ENCODE data around the gene CCM2L. TPM values are rescaled to one million over a fixed set of nuclear protein-coding genes. Genes with fewer than 3 reads are reported as not detected.

Gene CCM2L
- total RNA-seq, 4 donors from 2014 or later: 0.88 to 8.3 (median 3.9) TPM

DNA sequence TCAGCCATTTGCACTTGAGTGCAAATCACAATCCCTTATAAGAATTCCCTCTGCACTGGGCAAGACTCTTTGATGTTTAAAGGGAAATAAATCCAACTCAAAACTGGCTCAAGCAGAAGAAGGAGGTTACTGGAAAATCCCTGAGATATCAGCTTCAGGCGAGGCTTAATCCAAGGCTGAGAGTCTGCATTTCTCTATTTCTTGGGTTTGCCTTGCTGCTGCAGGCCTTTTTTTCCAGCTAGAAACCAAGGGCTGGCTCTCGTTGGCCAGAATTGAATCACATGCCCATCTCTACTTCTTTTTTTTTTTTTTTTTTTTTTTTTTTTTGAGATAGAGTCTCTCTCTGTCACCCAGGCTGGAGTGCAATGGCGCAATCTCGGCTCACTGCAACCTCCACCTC is 53.5 kb downstream of the CCM2L start:
- TF ChIP-seq POLR2A (IDR thresholded peaks at IDR 0.05): no peak
- TF ChIP-seq, protein P1, sequence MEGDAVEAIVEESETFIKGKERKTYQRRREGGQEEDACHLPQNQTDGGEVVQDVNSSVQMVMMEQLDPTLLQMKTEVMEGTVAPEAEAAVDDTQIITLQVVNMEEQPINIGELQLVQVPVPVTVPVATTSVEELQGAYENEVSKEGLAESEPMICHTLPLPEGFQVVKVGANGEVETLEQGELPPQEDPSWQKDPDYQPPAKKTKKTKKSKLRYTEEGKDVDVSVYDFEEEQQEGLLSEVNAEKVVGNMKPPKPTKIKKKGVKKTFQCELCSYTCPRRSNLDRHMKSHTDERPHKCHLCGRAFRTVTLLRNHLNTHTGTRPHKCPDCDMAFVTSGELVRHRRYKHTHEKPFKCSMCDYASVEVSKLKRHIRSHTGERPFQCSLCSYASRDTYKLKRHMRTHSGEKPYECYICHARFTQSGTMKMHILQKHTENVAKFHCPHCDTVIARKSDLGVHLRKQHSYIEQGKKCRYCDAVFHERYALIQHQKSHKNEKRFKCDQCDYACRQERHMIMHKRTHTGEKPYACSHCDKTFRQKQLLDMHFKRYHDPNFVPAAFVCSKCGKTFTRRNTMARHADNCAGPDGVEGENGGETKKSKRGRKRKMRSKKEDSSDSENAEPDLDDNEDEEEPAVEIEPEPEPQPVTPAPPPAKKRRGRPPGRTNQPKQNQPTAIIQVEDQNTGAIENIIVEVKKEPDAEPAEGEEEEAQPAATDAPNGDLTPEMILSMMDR (IDR thresholded peaks at IDR 0.05): no peak
- Histone ChIP-seq H3K36me3 (no peaks in the 10 kb centered on the region), H3K9me3 (no peaks in the 10 kb centered on the region), H3K27ac (peak overlapping the region in 1 of 4 donors; percentile 39), H3K4me3 (no peak overlapping the region), H3K27me3 (no peaks in the 10 kb centered on the region), H3K4me1 (no peaks in the 10 kb centered on the region)
- DNase-seq: peak in 1 of 3 donors; percentile 45

DNA sequence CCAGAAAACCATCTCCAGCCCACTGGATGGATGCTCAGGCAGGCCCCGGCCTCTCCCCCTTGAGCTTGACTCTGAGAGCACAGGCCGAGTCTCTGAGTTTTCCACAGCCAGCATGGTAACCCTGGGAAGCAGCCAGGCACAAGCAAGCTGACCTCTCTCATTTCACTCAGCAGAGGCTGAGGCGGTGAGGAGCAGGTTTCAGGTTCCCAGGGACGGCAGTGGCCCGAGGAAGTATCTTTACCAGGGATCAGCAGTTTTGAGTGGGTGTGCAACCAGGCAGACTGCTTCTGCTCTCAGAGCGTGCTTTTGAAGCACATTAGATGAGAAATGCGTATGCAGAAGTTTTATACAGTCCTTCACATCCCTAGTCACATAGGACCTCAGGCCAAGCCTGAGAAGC is 54.4 kb downstream of the CCM2L start:
- peak in 1 of 3 donors; percentile 42 for DNase-seq
- H3K4me1 ChIP-seq: no peaks in the 10 kb centered on the region
- no peak overlapping the region for H3K4me3 ChIP-seq
- H3K27me3 ChIP-seq: no peaks in the 10 kb centered on the region
- no peak overlapping the region for H3K27ac ChIP-seq
- no peaks in the 10 kb centered on the region for H3K36me3 ChIP-seq
- TF ChIP-seq, protein P1 (IDR thresholded peaks at IDR 0.05): no peak
- TF ChIP-seq POLR2A (IDR thresholded peaks at IDR 0.05): no peak
- H3K9me3 ChIP-seq: no peaks in the 10 kb centered on the region

DNA sequence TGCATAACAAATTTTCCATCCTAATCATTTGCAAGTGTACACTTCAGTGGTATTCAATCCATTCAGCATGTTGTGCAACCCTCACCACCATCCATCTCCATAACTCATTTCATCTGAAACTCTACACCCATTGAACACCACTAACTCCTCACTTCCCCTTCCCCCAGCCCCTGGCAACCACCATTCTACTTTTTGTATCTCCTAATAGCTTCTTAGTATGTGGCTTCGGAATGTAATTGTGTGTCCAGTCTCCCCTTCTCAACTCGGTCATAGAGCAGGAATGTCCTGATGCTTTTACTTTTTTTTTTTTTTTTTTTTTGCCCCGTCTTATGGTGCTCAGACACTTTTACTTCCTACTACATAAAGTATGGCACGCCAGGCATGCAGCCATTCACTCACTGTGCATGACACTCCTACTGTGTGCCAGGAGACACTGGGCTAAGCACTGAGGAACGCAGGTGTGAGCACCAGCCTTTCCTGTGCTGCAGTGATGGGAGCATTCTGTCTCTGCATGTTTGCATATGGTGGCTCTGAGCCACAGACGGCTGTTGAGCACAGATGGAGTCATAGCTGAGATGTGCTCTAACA is 57.1 kb downstream of the CCM2L start:
- TF ChIP-seq, protein P1 (IDR thresholded peaks at IDR 0.05): no peak
- no peak for TF ChIP-seq POLR2A (IDR thresholded peaks at IDR 0.05)
- H3K27ac ChIP-seq: no peak overlapping the region
- H3K27me3 ChIP-seq: no peaks in the 10 kb centered on the region
- no peaks in the 10 kb centered on the region for H3K4me1 ChIP-seq
- no peak for DNase-seq
- H3K4me3 ChIP-seq: no peak overlapping the region
- no peaks in the 10 kb centered on the region for H3K36me3 ChIP-seq
- no peaks in the 10 kb centered on the region for H3K9me3 ChIP-seq

DNA sequence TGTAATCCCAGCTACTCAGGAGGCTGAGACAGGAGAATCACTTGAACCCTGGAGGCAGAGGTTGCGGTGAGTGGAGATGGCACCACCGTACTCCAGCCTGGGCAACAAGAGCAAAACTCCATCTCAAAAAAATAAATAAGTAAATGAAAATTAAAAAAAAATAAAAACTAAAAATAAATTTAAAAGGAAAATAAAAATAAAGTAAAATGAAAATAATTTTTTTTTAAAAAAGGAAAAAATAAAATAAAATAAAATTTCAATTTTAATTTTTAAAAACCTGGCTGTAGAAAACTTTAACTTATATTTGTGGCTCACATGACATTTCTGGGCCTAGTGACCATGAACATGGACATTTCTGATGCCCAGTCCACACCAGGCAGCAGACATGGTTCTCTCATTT is 57.9 kb downstream of the CCM2L start:
- Histone ChIP-seq H3K27me3 (no peaks in the 10 kb centered on the region), H3K4me3 (no peak overlapping the region), H3K4me1 (no peaks in the 10 kb centered on the region), H3K36me3 (no peaks in the 10 kb centered on the region), H3K9me3 (no peaks in the 10 kb centered on the region), H3K27ac (no peak overlapping the region)
- TF ChIP-seq, protein P1 (IDR thresholded peaks at IDR 0.05): no peak
- TF ChIP-seq POLR2A (IDR thresholded peaks at IDR 0.05): no peak
- DNase-seq: no peak

DNA sequence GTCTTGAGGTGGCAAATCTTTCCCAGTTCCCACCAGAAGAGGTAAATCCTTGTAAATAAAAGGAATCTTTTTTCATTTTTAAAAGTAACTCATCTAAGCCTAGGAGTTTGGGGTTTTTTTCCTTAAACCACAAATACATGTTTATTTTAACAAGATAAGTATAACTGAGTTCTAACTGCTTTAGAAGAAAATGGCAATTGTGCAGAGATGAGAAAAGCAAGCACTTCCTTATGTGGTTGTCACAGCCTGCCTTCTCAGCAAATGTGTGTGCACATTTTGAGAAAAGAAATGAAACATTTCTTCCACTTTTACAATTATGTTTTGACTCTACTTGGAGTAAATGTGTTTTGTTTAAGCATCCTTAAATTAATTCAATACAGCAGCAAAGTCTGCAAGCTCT is 59.5 kb downstream of the CCM2L start:
- Histone ChIP-seq H3K36me3 (no peaks in the 10 kb centered on the region), H3K27me3 (no peaks in the 10 kb centered on the region), H3K4me1 (no peaks in the 10 kb centered on the region), H3K9me3 (no peaks in the 10 kb centered on the region), H3K4me3 (no peak overlapping the region), H3K27ac (no peak overlapping the region)
- TF ChIP-seq POLR2A (IDR thresholded peaks at IDR 0.05): no peak
- TF ChIP-seq, protein P1 (IDR thresholded peaks at IDR 0.05): no peak
- no peak for DNase-seq

DNA sequence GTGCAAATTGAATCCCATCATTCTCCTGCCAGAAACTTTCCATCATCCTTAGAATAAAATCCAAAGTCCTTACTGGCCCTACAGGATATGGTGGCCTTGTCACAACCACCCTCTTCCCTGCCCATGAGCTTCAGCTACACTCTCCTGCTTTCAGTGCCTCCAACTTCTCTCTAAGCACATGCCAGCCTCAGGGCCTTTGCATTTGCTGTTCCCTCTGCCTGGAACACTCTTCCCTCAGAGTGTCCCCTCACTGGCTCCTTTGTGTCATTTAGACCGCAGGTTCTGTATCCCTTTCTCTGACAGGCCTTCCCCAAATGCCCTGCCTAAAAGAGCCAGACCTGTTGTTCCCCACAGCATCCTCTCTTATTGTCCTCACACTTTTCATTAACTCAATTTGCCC is 60.0 kb downstream of the CCM2L start:
- Histone ChIP-seq H3K36me3 (no peaks in the 10 kb centered on the region), H3K27me3 (no peaks in the 10 kb centered on the region), H3K4me3 (no peak overlapping the region), H3K9me3 (no peaks in the 10 kb centered on the region), H3K4me1 (no peaks in the 10 kb centered on the region), H3K27ac (no peak overlapping the region)
- TF ChIP-seq, protein P1 (IDR thresholded peaks at IDR 0.05): no peak
- TF ChIP-seq POLR2A (IDR thresholded peaks at IDR 0.05): no peak
- DNase-seq: no peak
